Measurements from ENCODE around the gene MYOF. TPM values are rescaled to one million over a fixed set of nuclear protein-coding genes. Genes with fewer than 3 reads are reported as not detected.

Gene MYOF
- total and polyA plus RNA-seq, 2 of the 8 experiments (the other 6 are each of a cell fraction or from before 2014, with no cell fraction given) = 0.98 to 2.3 TPM

GRCh38 chr10:93342366-93342765 is 139.8 kb downstream of the MYOF start:
- no peaks in the 10 kb centered on the region for H3K79me2 ChIP-seq (ENCODE audit: control insufficient read depth in 1 of 2, insufficient read depth in 2 of 2, low read length in 2 of 2)
- H4K20me1 ChIP-seq (replicated peaks in 1 of 2; ENCODE audit: control insufficient read depth in 1 of 2, insufficient read depth in 2 of 2, low read length in 2 of 2) = no peaks in the 10 kb centered on the region
- no peak overlapping the region for H3K18ac ChIP-seq (ENCODE audit: extremely low read depth, low read length)
- no peaks in the 10 kb centered on the region for H3K36me3 ChIP-seq (ENCODE audit: control insufficient read depth in 2 of 4, insufficient read depth in 4 of 4, low read length in 3 of 4)
- no peak overlapping the region for H3K14ac ChIP-seq (ENCODE audit: insufficient read length)
- H3K9ac ChIP-seq (replicated peaks in 1 of 4; ENCODE audit: extremely low read depth in 1 of 4, low read depth in 3 of 4, low read length in 3 of 4) = no peak overlapping the region
- no peak overlapping the region for H3K56ac ChIP-seq (replicated peaks; ENCODE audit: insufficient read length, low read depth, low read length)
- H3K79me1 ChIP-seq (ENCODE audit: low read depth, low read length) = no peaks in the 10 kb centered on the region
- H2BK15ac ChIP-seq (ENCODE audit: low read length) = no peak overlapping the region
- no peaks in the 10 kb centered on the region; a peak in 1 of 7 replicates for H3K27me3 ChIP-seq (replicated peaks in 1 of 4; ENCODE audit: control insufficient read depth in 3 of 4, extremely low read depth in 1 of 4, insufficient read depth in 3 of 4, low read length in 3 of 4)
- no peak overlapping the region for H2BK120ac ChIP-seq (replicated peaks; ENCODE audit: low read depth, low read length)
- DNase-seq (ENCODE audit: low read depth in 1 of 2, low spot score in 2 of 2) (no peak), FAIRE-seq (no peak)
- no peak overlapping the region for H2BK20ac ChIP-seq (ENCODE audit: low read length)
- H3K9me3 ChIP-seq (ENCODE audit: insufficient read depth in 2 of 2, low read depth in 1 of 2, low read length in 1 of 2) = no peaks in the 10 kb centered on the region
- POLR2A ChIA-PET (ENCODE audit: partially characterized antibody) = no interaction called here
- TF ChIP-seq SAP30 (IDR thresholded peaks at IDR 0.05; ENCODE audit: insufficient read depth, insufficient replicate concordance, low read length) = no peak
- no peak for TF ChIP-seq CTBP2 (IDR thresholded peaks at IDR 0.05; ENCODE audit: borderline replicate concordance, insufficient read depth, insufficient read length, low read length)
- H3K23me2 ChIP-seq (ENCODE audit: low read depth, low read length) = no peaks in the 10 kb centered on the region; the same call in 1 of the 2 replicates
- no peak overlapping the region for H4K8ac ChIP-seq (ENCODE audit: extremely low read depth, insufficient read depth, low read length)
- no peak overlapping the region for H2BK12ac ChIP-seq (ENCODE audit: low read depth, low read length)
- no peak overlapping the region for H3K4ac ChIP-seq (replicated peaks; ENCODE audit: insufficient read length, low read depth, low read length)
- H3K4me2 ChIP-seq (ENCODE audit: insufficient read depth in 1 of 2, low read depth in 2 of 2, low read length in 2 of 2) = no peak overlapping the region
- H3K4me3 ChIP-seq (ENCODE audit: extremely low read depth in 1 of 4, insufficient read depth in 2 of 4, low read depth in 3 of 4, low read length in 4 of 4) = no peak overlapping the region
- no peak overlapping the region for H2AK5ac ChIP-seq (ENCODE audit: low read depth, low read length)
- H3K27ac ChIP-seq (ENCODE audit: low read depth, low read length) = no peak overlapping the region
- H3K23ac ChIP-seq (ENCODE audit: insufficient read length) = no peak overlapping the region
- WGBS, 2 experiments (ENCODE audit: extremely low coverage in 1 of 2, insufficient coverage in 1 of 2, insufficient read length in 1 of 2, insufficient replicate concordance in 2 of 2, low coverage in 1 of 2, low lambda C conversion rate in 2 of 2, missing lambda C conversion rate in 1 of 2) = 94% methylated on average over 4 of the region's 4 CpGs; no CpG with 5 or more reads in 1 of the 2 experiments
- H2AFZ ChIP-seq (ENCODE audit: low read length) = no peak overlapping the region
- no peak overlapping the region for H2BK5ac ChIP-seq (ENCODE audit: low read depth, low read length)
- H3K4me1 ChIP-seq (replicated peaks in 1 of 4; ENCODE audit: control insufficient read depth in 3 of 4, insufficient read depth in 4 of 4, low read length in 3 of 4) = 0 out of 7 replicates have a peak, but pooled peaks cover 0 to 2% (median 0%) of the 10 kb centered on the region in 4 experiments
- H4K91ac ChIP-seq (replicated peaks; ENCODE audit: insufficient read length, low read length) = no peak overlapping the region
- CTCF ChIA-PET (ENCODE audit: partially characterized antibody) = interaction anchor here (3.3 kb wide), 1 partner anchor 10 kb away, joined by 12 read pairs; no protein-coding TSS in a partner anchor
- no peak overlapping the region for H4K5ac ChIP-seq (ENCODE audit: insufficient read length, low read depth, low read length)
